DND-41 (cell line): Measurements from ENCODE around the gene CEMIP2.

Experiments
- ATAC-seq: fragments of 200-7000 bp; cut with Tn5 transposase; 3 replicates; pipeline ENCODE4 v1.9.1; 2021; ENCODE audit warnings: low read depth; ENCODE audit not compliant: insufficient read depth
- DNase-seq: peaks from one replicate; pipeline ENCODE4 v3.0.0-alpha.2; 2020
- H2AFZ ChIP-seq: 2 replicates; pipeline ENCODE4 v1.6.0; 2012; ENCODE audit warnings: low read depth, low read length
- H3K27ac ChIP-seq: 2 replicates; pipeline ENCODE4 v1.5.1; 2012; ENCODE audit warnings: low read length, inconsistent platforms
- H3K27me3 ChIP-seq: fragments of 200-600 bp; sonication (generic); 2 replicates; pipeline ENCODE4 v1.6.0; 2012; ENCODE audit warnings: low read length, mild to moderate bottlenecking, inconsistent platforms; ENCODE audit not compliant: insufficient read depth, poor library complexity
- H3K36me3 ChIP-seq: 2 replicates; pipeline ENCODE4 v1.5.1; 2012; ENCODE audit warnings: low read length, inconsistent platforms; ENCODE audit not compliant: insufficient read depth
- H3K4me1 ChIP-seq: 2 replicates; pipeline ENCODE4 v1.5.1; 2012; ENCODE audit warnings: mild to moderate bottlenecking, low read length; ENCODE audit not compliant: insufficient read depth
- H3K4me2 ChIP-seq: 2 replicates; pipeline ENCODE4 v1.6.0; 2012; ENCODE audit warnings: mild to moderate bottlenecking, moderate library complexity, low read length, inconsistent platforms; ENCODE audit not compliant: insufficient read depth
- H3K4me3 ChIP-seq, 2 experiments: fragments of 200-600 bp in 1 of 2; shearing (Covaris generic) in 1 of 2; 2 replicates each; pipeline ENCODE4 v1.5.1; 2012 to 2016; ENCODE audit warnings: inconsistent platforms in 2 of 2, low read length in 2 of 2, mild to moderate bottlenecking in 2 of 2, low read depth in 1 of 2, moderate library complexity in 1 of 2
- H3K79me2 ChIP-seq: 2 replicates; pipeline ENCODE4 v1.6.0; 2012; ENCODE audit warnings: low read length, inconsistent platforms; ENCODE audit not compliant: insufficient read depth
- H3K9ac ChIP-seq: 2 replicates; pipeline ENCODE4 v1.6.0; 2012; ENCODE audit warnings: low read depth, mild to moderate bottlenecking, inconsistent platforms, low read length, moderate library complexity
- H3K9me3 ChIP-seq: 2 replicates; pipeline ENCODE4 v1.5.1; 2012; ENCODE audit warnings: low read length, moderate library complexity, mild to moderate bottlenecking, inconsistent platforms; ENCODE audit not compliant: insufficient read depth, severe bottlenecking
- H4K20me1 ChIP-seq: 2 replicates; pipeline ENCODE4 v1.6.0; 2012; ENCODE audit warnings: low read length; ENCODE audit not compliant: insufficient read depth
- EZH2 ChIP-seq: IDR thresholded peaks from 3 replicates; pipeline ENCODE4 v1.6.1; 2012; ENCODE audit warnings: borderline replicate concordance, low read depth, mild to moderate bottlenecking, moderate library complexity, low read length, inconsistent platforms; ENCODE audit not compliant: severe bottlenecking
- TF ChIP-seq, protein P1 (sequence below): IDR thresholded peaks from 2 replicates; pipeline ENCODE4 v1.5.1; 2012; ENCODE audit warnings: borderline replicate concordance, low read length, moderate library complexity, mild to moderate bottlenecking; ENCODE audit not compliant: poor library complexity, severe bottlenecking; ENCODE audit errors: extremely low read depth

Gene CEMIP2

DNA sequence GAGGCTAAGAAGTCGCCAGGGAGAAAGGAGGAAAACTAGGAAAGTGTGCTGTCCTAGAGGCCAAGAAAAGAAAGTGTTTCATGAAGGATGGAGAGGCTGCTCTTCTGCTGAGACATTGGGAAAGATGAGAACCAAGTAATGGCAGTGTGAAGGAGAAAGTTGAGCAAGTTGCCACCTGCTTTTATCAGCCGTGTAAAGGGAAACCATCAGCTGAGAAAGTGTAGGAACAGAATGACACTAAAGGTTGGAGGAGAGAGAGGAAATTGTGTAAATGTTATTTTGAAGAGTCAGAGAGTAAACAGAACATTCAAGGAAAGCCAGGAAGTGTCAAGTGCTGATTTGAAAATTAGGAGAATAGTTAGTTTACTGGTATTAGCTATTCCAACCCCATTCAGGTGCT lies 125.0 kb downstream of the CEMIP2 start:
- H3K79me2 ChIP-seq = no peaks in the 10 kb centered on the region
- no peak overlapping the region for H3K4me3 ChIP-seq
- DNase-seq (no peak), ATAC-seq (no peak)
- H3K4me1 ChIP-seq = peaks cover 26% of the 10 kb centered on the region
- H3K36me3 ChIP-seq = no peaks in the 10 kb centered on the region
- no peak overlapping the region for H2AFZ ChIP-seq
- H3K27me3 ChIP-seq = no peaks in the 10 kb centered on the region
- H3K9ac ChIP-seq = no peak overlapping the region
- no peaks in the 10 kb centered on the region for H4K20me1 ChIP-seq
- no peak overlapping the region for H3K27ac ChIP-seq
- no peaks in the 10 kb centered on the region for H3K9me3 ChIP-seq
- TF ChIP-seq EZH2 = no peak
- TF ChIP-seq, protein P1, sequence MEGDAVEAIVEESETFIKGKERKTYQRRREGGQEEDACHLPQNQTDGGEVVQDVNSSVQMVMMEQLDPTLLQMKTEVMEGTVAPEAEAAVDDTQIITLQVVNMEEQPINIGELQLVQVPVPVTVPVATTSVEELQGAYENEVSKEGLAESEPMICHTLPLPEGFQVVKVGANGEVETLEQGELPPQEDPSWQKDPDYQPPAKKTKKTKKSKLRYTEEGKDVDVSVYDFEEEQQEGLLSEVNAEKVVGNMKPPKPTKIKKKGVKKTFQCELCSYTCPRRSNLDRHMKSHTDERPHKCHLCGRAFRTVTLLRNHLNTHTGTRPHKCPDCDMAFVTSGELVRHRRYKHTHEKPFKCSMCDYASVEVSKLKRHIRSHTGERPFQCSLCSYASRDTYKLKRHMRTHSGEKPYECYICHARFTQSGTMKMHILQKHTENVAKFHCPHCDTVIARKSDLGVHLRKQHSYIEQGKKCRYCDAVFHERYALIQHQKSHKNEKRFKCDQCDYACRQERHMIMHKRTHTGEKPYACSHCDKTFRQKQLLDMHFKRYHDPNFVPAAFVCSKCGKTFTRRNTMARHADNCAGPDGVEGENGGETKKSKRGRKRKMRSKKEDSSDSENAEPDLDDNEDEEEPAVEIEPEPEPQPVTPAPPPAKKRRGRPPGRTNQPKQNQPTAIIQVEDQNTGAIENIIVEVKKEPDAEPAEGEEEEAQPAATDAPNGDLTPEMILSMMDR = no peak
- H3K4me2 ChIP-seq = no peak overlapping the region

DNA sequence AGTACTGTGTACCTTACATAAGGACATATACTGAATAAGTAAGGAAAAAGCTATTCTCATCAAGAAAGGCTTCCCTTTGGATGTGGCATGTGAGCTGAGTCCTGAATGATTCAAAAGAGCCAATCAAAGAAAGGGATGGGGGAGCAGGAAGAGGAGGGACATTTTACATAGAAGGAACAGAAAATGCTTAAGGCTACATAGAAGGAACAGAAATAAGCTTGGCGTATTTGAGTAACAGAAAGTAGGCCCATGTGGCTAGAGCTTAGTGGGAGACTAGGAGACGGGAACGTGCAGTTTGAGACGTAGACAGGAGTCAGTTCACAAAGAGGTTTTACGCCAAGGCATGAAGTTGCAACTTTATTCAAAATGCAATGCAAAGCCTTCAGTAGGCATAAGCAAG lies 126.3 kb downstream of the CEMIP2 start:
- TF ChIP-seq, protein P1 = no peak
- no peak for TF ChIP-seq EZH2
- H2AFZ ChIP-seq = no peak overlapping the region
- no peaks in the 10 kb centered on the region for H3K27me3 ChIP-seq
- H3K4me1 ChIP-seq = peaks cover 13% of the 10 kb centered on the region
- DNase-seq (no peak), ATAC-seq (no peak)
- no peaks in the 10 kb centered on the region for H3K9me3 ChIP-seq
- no peak overlapping the region for H3K4me3 ChIP-seq
- H3K27ac ChIP-seq = no peak overlapping the region
- H3K36me3 ChIP-seq = no peaks in the 10 kb centered on the region
- no peaks in the 10 kb centered on the region for H3K79me2 ChIP-seq
- no peaks in the 10 kb centered on the region for H4K20me1 ChIP-seq
- H3K9ac ChIP-seq = no peak overlapping the region
- H3K4me2 ChIP-seq = no peak overlapping the region

GRCh38 chr9:71638627-71639026 lies 129.7 kb downstream of the CEMIP2 start:
- Histone ChIP-seq H3K27me3 (no peaks in the 10 kb centered on the region), H4K20me1 (no peaks in the 10 kb centered on the region), H3K9ac (no peak overlapping the region), H3K4me3 (no peak overlapping the region), H3K79me2 (no peaks in the 10 kb centered on the region), H3K9me3 (no peaks in the 10 kb centered on the region), H2AFZ (no peak overlapping the region), H3K36me3 (no peaks in the 10 kb centered on the region), H3K4me1 (no peaks in the 10 kb centered on the region), H3K27ac (no peak overlapping the region), H3K4me2 (no peak overlapping the region)
- DNase-seq (no peak), ATAC-seq (no peak)
- no peak for TF ChIP-seq EZH2
- TF ChIP-seq, protein P1 = no peak

GRCh38 chr9:71637926-71638325 lies 130.4 kb downstream of the CEMIP2 start:
- ATAC-seq (no peak), DNase-seq (no peak)
- Histone ChIP-seq H3K27me3 (no peaks in the 10 kb centered on the region), H3K4me1 (no peaks in the 10 kb centered on the region), H3K4me3 (no peak overlapping the region), H3K9me3 (no peaks in the 10 kb centered on the region), H4K20me1 (no peaks in the 10 kb centered on the region), H3K36me3 (no peaks in the 10 kb centered on the region), H3K9ac (no peak overlapping the region), H3K79me2 (no peaks in the 10 kb centered on the region), H3K4me2 (no peak overlapping the region), H3K27ac (no peak overlapping the region), H2AFZ (no peak overlapping the region)
- TF ChIP-seq, protein P1 = no peak
- TF ChIP-seq EZH2 = no peak
